GM19452 (cell line): Measurements from ENCODE around the gene CD300LG.
A peak's percentile ranks its signal among the peaks of the same experiment; 100 is the strongest.
"Not testable (repeated sequence)": the region's sequence is repeated elsewhere in the genome, so short reads cannot be mapped to it uniquely, and the experiment has no call there.

Experiments
- ATAC-seq: cut with Tn5 transposase; IDR thresholded peaks from one replicate; pipeline ENCODE4 v1.9.1; 2021; ENCODE audit not compliant: unreplicated experiment

Gene CD300LG

DNA sequence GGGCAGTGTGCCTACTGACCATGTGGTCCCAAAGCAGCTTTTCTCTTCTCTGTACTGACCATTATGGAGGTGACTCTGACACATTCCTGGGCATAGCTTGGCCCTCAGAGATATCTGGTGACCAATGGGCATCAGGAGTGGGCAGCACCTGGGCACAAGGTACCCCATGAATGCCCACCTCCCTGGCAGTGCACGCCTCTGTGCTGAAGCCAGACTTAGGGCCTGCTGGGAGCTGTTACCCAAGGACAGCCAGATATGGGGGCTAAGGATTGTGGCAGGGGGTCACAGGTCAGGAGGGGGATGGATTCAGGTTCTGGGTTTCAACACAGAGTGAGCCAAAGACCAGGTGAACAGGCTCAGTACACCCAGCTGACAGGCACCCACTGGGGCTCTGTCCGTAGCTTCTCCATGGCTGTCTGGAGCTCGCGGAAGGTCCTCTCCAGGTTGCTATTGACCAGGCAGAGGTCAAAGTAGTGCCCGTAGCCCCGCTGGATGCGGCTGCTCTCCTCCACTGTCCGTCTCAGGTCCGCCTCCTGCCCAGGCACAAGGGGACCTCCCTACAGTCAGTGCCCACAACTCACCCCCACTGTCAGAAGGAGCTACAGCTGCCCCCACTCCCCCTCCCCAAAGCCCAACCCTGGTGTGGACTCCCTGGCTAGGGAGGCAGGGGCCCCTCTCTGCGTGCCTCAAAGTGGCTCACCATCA lies 30.6 kb downstream of the CD300LG start:
- ATAC-seq, result no peak

DNA sequence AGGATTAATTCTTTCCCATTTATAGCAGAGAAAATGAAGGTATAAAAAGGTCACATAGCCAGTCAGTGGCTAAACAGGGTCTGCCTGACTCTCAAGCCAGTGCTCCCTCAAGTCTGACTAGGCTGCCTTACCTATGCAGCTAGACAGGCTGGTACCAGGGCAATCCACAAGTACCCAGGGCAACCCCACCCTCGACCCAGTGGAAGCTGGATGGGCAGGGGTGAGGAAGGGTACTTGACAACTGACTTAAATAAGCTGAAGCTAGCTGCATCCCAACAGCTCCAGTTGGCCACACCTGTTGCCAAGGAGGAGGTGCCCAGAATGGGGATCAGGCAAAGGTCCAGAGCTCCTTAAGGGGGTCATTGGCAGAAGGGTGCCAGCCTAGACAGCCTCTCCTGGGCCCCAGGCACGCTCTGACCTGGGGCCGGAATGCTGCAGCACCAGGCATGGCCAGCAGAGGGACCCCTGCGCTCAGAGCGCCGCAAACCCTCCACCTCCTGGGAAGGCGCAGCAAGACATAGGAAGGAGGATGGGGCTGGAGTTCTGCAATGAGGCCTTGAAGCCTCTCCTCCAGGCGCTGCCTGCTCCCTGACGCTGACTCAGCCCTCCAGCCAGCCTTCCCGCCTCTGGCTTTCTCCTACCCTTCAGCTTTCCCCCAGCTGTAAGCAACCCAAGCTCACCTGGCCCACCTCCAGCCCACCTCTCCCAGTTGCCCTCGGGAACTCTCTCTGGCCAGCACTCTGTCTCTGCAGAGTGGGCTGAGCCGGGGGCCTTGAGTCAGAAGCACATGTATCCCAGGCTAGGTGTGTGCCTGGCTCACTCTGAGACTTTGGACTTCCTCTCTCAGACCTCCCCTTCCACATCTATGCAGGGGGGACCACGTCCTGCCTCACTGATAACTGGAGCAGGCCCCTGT lies 31.5 kb downstream of the CD300LG start:
- ATAC-seq, result no peak

DNA sequence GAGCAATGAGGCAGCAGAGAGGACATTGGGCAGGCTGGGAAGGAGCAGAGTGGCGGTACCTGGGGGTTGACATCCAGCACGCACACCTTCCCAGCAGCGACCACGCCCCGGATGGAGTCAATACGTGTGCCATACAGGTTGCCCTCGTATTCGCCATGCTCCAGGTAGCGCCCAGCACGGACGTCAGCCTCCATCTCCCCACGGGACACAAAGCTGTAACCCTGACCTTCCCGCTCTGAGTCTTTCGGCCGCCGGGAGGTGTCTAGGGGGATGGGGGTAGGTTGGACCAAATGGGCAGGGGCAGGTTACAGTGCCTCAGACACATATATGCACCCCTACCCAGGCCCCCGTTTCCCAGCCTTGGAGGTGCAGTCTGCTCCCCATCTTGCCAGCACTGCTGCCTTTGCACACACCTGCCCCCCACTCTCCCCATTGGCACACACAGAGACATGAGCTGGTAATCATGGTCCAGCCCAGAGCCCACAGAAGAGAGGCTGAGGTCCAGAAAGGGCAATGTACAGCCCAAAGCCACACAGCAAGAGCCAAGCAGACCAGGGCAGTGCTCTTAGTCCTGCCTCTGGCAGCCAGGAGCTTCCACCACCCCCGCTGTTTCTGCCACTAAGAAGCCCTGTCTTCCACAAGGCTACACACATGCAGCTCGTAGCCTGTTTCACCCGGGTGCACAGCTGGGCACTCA lies 32.9 kb downstream of the CD300LG start:
- no peak for ATAC-seq

DNA sequence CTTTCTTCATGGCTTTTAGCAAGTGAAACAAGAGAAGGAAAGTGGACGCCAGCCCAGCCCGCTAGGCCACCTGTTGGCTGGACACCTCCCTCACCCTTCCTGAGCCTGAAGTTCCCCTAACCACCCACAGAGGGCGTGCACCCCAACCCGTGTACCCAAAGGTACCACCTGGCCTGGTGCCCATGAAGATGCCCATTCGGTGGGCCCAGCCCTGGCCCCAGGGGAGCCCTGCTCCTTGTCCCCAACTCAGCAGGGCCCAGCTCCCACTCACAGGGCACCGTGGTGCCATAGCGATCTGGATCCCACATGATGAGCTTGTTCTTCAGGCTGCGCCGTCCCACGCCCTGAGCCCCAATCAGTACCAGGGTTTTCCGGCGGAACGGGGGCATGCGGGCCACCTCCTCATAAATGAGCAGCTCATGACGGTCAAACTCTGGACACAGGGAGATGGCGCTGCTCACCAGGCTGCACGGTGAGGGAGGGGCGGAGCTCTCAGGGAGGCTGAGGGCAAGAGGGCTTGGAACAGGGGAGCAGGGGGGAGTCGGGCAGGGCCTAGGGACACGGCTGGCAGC lies 33.5 kb downstream of the CD300LG start:
- ATAC-seq, result no peak

DNA sequence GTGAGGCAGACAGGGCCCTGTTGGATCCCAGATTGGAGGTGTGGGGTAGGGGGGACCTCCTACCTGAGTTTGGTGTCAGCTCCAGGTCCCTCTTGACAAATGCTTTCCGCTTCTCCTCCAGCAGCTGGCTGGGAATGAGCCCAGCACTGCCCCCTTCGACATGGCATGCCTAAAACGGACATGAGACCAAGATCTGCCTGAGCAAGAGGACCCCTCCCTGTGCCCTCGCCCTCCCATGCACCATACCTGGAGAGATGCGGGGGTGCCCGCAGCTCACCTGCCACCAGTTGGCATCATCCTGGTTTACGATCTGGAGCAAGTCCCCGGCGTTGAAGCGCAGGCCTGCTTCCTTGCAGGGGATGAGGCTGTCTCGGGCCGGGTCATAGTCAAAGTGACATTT lies 34.2 kb downstream of the CD300LG start:
- ATAC-seq, result no peak

DNA sequence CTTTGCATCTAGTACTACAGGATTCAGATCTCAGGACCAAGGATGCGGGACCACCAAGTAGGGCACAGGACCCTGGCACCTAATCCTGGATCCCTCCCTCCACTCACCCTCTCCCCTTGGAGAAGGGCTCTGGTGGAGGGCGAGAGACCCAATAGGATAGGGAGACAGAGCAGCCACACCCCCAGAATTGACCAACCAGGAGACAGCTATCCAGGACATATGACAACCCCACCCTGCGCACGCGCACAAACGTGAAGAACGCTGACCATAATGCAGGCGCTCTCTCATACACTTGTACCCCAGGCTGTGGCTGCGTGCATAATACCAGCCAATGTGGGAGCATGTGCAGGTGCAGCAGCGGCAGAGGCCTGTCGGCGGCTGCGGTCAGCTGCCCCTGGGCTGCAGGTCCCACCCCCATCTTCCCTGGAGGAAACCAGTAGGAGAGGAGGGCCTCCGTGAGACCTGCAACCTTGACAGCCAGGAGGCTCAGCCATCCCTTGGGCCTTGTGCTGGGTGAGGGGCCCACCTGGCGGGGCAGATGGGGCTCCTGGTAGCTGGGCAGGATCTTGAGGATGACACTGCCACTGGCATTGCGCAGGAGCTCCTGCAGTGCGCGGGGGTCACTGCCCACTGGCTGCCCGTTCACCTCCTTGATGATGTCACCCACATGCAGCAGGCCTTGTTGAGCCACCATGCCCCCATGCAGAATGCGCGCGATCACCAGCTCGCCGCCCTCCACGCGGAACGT lies 35.0 kb downstream of the CD300LG start:
- ATAC-seq, result no peak

DNA sequence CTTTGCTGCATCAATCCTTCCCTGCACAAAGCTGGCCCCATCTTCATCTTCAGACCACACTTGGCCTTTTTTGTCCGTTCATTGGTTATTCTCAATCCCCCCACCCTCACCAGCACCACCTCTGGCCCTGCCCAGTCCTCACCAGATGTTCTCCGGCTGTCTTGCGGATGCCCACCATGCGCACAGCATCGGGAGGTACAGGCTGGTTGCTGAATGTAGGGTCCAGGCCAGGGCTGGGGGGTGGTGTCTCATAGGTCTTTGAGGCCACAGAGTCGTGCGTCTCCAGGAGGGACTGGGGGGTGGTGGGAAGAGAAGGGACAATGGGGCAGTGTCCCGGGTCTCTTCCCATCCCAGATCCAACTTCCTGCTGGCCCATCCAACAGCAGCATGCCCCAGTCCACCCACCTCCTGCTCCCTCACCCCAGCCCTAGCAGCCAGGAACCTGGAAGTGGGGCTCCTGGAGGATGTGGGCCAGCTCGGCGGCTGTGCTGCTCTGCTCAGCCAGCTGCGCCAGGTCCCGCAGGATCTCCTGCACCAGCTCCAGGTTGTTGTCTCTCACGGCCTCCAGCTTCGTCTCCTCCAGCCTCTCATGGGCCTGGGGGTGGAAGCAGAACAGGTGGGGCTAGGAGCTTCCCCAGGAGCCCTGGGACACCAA lies 35.9 kb downstream of the CD300LG start:
- ATAC-seq, result no peak

DNA sequence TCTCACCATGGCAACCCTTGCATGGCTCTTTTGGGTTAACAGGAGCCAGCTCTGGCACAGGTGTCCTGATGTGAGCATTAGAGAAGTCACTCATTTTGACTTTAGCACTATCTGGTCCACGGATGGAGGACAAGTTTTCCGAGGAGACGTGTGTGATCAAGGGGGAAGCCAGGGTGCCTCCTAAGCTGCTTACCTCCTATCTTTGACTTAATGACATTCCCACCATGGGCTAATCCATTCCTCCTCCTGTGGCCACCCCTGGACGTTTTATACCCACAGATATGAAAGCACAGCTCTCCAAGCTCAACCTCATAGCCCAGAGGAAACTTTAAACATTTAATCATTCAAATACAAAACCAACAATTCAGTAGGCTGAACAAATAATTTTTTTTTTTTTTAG lies 41.6 kb downstream of the CD300LG start:
- no peak for ATAC-seq

DNA sequence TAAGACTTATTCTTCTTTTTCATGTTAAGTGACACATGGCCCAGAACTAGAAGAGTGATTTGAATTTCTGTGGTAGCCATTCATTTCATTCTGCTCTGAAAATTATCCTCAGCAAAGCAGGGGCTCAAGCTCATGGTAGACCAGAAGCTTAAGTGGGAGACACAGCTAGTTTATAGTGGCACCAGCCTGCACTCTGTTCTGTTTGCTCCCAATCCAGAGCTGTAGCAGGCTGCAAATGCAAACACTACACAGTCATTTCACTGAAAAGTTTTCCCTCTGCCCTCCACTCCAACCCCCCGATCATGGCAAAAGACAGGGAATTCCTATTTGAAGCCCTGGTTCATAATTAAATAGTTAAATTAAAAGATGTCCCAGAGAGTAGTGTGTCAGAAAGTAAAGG lies 43.3 kb downstream of the CD300LG start:
- ATAC-seq, result no peak

DNA sequence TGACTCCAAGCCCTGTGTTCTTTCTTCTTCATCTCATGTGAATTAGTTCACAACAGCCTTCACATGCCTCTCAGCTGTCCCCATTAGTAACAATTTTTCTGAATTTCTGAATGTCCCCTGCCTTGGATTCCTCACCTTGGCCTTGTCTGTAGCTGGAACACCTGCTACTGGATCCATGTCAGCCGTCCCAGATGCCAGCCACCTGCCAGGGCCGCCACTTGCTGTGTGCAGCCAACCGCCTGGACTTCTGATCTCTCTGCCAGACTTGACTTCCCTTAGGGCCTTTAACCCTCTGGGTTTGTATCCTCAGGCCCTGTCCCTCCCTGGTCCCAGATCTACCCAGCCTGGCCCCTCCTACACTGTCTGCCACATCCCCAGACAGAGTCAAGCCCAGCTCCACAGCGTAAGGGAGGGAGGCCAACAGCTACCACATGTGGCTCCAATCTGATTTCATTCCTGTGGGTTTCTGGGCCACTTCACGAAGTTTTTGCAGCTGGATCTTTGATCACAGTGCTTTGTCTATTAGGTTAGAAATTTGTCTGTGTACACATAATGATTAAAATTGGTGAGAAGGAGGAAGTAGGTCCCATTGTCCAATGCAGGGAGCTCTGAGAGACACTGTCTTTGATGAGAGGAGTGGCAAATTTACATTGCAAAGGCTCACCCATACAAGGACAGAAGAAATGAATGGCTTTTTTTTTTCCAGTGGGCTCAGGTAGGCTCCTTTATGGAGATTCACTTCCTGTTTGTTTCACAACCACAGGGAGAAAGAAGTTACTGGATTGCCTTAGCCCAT lies 45.1 kb downstream of the CD300LG start:
- ATAC-seq, result no peak

DNA sequence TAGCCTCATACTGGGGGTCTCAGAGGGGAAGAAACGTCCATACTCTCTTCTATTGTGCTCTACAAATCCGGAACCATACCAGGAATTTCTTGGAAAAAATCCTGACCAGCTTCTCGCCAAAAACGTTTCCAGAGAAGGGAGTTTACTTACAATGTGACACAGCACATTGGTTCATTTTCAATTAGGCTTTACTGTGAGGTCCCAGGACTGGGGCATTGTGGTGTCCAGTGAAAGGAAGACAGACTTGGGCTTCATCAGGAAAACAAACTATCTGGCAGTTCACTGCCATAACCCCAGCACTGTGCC lies 45.6 kb downstream of the CD300LG start:
- ATAC-seq, result no peak

DNA sequence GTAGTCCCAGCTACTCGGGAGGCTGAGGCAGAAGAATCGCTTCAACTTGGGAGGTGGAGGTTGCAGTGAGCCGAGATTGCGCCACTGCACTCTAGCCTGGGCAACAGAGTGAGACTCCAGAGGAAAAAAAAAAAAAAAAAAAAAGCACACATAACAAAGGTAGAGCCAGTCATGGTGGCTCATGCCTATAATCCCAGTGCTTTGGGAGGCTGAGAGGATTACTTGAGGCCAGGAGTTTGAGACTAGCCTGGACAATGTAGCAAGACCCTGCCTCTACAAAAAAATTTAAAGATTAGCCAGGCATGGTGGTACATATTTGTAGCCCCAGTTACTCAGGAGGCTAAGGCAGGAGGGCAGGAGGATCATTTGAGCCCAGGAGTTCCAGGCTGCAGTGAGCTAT lies 47.5 kb downstream of the CD300LG start:
- ATAC-seq, result not testable (repeated sequence)

DNA sequence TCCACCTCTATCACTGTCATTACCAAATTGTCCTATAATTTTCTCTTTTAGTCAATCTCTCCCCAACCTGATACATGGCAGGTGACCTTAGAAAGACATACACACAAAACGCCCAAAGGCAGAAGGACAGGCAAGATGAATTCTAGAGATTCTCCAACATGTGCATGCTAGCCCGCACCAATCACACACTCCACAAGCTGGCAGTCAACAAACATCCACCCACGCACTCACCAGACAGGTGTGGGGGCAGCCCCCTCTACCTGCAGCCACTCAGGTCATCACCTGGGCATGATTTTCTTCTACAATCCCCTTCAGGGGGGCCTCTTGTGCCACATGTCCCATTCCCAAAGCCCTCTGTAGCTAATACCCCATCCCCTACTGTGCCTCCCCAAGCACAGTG lies 50.9 kb downstream of the CD300LG start:
- ATAC-seq, result no peak

DNA sequence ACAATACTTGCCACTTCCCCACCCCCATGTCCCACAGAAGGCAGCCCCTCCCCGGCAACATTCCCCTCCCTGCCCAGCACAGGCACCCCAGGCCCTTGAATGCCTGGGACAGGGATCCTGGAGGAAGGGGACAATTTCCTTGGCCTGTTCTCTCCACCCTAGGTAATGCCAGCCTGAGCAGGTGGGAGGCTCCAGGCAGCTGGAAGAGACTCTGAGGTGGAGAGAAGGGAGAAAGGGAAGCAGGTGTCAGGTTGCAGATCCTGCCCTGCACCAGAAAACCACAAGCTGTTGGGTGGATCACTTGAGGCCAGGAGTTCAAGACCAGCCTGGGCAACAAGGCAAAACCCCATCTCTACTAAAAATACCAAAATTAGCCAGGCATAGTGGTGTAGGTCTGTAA lies 51.5 kb downstream of the CD300LG start:
- ATAC-seq, result no peak

DNA sequence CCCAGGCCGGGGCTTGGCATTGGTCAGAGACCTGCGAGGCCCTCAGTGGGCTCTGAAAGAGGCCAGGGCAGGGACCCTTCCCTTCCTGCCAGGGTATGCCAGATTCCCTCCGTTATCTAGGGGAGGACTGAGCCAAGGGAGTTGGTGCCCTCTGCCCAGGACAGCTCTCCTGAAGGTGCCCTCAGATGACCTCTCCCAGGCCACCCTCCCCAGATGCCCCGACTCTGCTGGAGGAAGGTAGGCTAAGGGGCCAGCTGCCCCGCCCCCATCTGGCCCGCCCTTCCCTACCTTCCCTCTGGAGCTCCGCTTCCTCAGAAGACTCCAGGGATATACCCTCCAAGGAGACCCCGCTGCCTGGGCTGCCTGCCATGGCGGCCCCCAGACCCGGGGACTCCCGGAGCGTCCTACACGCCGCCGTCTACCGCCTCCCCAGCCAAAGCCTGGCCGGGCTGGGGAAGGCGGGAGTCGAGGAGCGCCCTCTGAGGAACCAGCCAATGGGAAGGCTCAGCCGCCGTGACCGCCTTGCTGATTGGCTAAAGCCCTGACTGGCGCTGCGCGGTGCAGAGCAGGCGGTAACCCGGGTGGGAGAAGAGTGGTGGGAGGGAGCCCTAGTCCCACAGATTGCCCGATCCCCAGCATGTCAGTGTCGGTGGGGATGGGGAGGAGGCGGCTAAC lies 53.3 kb downstream of the CD300LG start:
- ATAC-seq, result peak; percentile 53

DNA sequence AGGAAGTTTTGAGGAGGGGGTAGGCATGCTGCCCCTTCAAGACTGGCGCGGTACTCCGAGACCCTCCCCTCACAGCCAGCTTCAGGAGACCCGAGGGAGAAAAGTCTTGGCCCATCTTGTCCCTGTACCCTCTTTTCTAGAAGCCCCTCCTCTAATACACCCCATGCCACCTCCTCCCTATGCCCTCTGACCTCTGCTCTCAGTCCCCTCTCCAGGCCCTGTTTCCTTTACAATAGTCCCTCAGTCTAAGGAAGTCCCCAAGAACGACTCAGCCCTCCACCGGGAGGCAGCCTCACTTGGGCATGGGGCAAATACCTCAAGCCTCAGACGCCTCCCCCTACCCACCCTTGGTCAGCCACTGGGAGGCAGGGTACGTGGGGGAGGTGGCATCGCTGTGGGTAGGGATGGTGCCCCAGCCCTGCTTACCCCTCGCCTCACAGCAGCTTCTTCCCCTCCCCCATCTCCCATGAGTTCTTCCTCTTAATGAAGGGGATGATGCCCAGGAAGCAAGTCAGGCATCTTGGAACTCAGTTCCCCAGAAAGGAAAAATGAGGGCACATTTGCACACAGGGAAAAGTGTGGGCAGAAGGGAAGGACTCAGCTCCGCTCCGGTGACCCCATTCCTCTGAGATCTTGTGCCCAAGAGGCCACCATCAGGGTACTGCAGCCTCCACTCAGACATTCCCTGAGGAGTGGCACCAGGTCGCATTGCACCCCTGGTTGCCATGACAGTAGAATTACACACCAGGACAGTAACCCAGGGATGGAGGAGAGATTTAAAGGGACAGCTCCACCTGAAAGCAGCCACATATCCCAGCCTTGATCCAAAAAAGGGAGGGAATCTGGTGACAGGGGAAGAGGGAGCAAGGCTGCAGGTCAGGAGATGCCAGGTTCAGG lies 54.1 kb downstream of the CD300LG start:
- no peak for ATAC-seq

DNA sequence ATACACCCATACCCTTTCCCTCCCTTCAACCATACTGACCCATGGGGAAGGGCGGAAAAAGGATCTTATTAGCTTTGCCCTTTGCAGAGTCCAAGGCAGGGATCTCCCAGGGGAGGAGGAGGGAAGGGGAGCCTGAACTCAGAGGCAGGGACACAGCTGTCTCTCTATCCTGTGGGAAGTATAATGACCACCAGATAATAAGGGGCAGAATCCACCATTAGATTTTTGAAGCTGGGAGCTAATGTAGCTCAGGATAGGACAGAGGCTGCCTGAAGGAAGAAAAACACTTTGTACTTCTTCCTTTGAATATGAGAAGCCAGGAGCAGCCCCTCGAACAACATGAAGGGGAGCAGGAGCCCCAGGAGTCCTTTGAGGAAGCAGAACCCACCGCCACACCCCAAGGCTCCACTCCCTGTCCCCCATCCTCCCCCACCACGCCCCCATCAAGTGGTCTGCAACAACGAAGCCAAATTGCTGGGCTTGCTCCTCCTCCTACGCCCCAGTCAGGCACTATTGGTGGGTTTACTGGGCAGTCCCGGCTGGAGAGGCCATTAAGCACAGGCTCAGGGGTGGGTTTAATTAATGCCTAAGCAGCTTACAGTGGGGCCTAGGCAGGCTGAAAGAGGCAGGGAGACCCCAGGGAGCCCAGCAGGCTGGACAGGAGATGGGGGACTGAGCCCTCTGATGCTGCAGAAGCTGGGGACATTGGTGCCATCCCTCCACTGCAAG lies 55.0 kb downstream of the CD300LG start:
- ATAC-seq, result no peak
